ENCODE measurements around the gene ADAM11. TPM values are rescaled to one million over a fixed set of nuclear protein-coding genes. Genes with fewer than 3 reads are reported as not detected.

Gene ADAM11
- total RNA-seq, 1 experiment from 2014 or later = 0.46 TPM

DNA sequence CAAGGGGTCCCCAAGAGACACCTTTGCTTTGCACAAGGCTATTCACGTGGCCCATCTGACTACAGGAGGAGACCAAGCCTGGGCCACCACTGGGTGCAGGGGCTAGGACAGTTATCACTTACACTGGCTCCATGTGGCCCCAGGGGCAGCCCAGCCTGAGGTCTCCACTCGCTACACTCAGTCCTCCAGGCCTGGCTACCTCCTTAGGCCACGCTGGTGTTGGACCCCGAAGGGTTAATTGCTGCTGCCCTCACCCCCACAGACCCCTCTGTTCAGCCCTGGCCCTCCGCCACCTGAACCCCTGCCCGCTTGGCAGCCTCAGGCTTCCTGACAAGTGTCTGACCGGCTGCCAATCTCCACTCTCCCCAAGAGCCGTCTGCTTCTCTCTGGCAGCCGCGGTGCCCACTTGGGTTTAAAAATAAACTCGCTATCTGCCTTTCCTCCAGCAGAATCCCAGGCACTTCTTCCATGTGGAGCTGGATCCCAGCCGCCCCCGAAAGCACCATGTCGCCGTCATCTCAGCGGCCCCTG is 27.8 kb downstream of the ADAM11 start:
- no peaks in the 10 kb centered on the region for H3K79me2 ChIP-seq (ENCODE audit: low read depth)
- H3K9me3 ChIP-seq (ENCODE audit: insufficient read depth, low read depth) = no peaks in the 10 kb centered on the region
- DNase-seq = no peak
- no peaks in the 10 kb centered on the region for H3K27me3 ChIP-seq (ENCODE audit: insufficient read depth, low read depth)
- no peak overlapping the region for H3K4me3 ChIP-seq
- no peaks in the 10 kb centered on the region for H3F3A ChIP-seq (ENCODE audit: insufficient read depth, low read depth)
- no TSS peak for BruUV-seq (replicated peaks)
- TF ChIP-seq, protein P1, sequence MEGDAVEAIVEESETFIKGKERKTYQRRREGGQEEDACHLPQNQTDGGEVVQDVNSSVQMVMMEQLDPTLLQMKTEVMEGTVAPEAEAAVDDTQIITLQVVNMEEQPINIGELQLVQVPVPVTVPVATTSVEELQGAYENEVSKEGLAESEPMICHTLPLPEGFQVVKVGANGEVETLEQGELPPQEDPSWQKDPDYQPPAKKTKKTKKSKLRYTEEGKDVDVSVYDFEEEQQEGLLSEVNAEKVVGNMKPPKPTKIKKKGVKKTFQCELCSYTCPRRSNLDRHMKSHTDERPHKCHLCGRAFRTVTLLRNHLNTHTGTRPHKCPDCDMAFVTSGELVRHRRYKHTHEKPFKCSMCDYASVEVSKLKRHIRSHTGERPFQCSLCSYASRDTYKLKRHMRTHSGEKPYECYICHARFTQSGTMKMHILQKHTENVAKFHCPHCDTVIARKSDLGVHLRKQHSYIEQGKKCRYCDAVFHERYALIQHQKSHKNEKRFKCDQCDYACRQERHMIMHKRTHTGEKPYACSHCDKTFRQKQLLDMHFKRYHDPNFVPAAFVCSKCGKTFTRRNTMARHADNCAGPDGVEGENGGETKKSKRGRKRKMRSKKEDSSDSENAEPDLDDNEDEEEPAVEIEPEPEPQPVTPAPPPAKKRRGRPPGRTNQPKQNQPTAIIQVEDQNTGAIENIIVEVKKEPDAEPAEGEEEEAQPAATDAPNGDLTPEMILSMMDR (conservative IDR thresholded peaks at IDR 0.05) = no peak
- no peak for TF ChIP-seq EZH2 (IDR thresholded peaks at IDR 0.05; ENCODE audit: low read depth)
- H3K9me2 ChIP-seq (ENCODE audit: insufficient read depth) = no peaks in the 10 kb centered on the region
- POLR2A ChIA-PET (ENCODE audit: unreplicated experiment) = no interaction called here
- H3K36me3 ChIP-seq (ENCODE audit: low read depth) = no peaks in the 10 kb centered on the region
- CTCF ChIA-PET = no interaction called here
- no peaks in the 10 kb centered on the region for H3K4me1 ChIP-seq (replicated peaks; ENCODE audit: insufficient read depth)
- H3K4me2 ChIP-seq = no peak overlapping the region
- intact Hi-C loops (cut with micrococcal nuclease; ENCODE audit: unreplicated experiment) = no loop called here
- H4K20me1 ChIP-seq (ENCODE audit: insufficient read depth) = no peaks in the 10 kb centered on the region
- H2AFZ ChIP-seq = no peak overlapping the region
- no peak overlapping the region for H3K27ac ChIP-seq

DNA sequence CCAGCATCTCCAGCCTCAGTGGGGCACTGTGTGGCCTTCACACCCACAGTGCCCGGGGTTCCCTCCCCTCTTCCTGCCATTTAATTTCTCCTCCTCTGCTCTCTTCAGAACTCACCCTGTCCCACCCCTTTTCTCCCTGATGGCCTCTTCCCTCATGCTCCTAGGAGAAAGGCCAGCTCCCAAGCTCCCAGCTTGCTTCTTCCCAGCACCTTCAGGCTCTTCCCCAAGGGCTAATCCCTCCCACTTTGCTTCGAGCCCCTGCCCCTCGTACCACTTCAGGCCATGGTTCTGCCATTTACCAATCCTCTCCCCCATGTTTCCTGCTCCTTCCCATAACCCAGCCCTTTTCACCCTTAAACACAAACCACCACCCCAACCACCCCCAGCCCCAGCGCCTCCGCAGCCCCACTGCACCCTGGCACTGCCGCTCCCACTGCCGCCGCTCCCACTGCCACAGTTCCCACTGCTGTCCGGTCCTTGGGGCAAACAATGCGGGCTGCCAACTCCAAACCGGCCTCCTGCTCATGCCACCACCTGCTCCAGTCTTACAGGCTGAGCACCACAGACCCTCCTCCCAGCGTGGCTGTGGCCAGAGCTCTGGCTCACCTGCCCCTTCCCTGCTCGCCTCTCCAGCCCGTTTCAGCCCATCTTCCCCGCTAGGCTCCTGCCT is 28.6 kb downstream of the ADAM11 start:
- H3K79me2 ChIP-seq (ENCODE audit: low read depth) = no peaks in the 10 kb centered on the region
- CTCF ChIA-PET = no interaction called here
- intact Hi-C loops (cut with micrococcal nuclease; ENCODE audit: unreplicated experiment) = no loop called here

DNA sequence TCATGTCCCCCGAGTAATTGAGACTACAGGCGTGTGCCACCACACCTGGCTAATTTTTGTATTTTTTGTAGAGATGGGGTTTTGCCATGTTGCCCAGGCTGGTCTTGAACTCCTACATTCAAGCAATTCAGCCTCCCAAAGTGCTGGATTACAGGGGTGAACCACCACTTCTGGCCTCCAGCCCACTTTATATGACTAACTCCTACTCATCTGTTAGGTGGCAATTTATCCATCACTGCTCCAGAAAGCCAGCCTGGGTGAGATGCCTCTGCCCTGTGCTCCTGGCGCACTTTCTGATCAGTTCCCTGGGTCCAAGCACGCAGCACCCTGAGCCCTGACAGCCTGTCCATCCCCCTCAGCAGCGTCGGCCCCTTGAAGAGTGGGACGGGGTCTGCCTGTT is 29.4 kb downstream of the ADAM11 start:
- H3K4me1 ChIP-seq (replicated peaks; ENCODE audit: insufficient read depth) = no peaks in the 10 kb centered on the region
- H3K79me2 ChIP-seq (ENCODE audit: low read depth) = no peaks in the 10 kb centered on the region
- H4K20me1 ChIP-seq (ENCODE audit: insufficient read depth) = no peaks in the 10 kb centered on the region
- H3K4me2 ChIP-seq = no peak overlapping the region
- no peaks in the 10 kb centered on the region for H3K9me3 ChIP-seq (ENCODE audit: insufficient read depth, low read depth)
- no peak overlapping the region for H3K27ac ChIP-seq
- DNase-seq = no peak
- no peaks in the 10 kb centered on the region for H3F3A ChIP-seq (ENCODE audit: insufficient read depth, low read depth)
- no TSS peak for BruUV-seq (replicated peaks)
- H3K36me3 ChIP-seq (ENCODE audit: low read depth) = no peaks in the 10 kb centered on the region
- no peak overlapping the region for H3K4me3 ChIP-seq
- no peaks in the 10 kb centered on the region for H3K27me3 ChIP-seq (ENCODE audit: insufficient read depth, low read depth)
- intact Hi-C loops (cut with micrococcal nuclease; ENCODE audit: unreplicated experiment) = no loop called here
- ChIA-PET CTCF (no interaction called here), POLR2A (ENCODE audit: unreplicated experiment) (no interaction called here)
- H3K9me2 ChIP-seq (ENCODE audit: insufficient read depth) = no peaks in the 10 kb centered on the region
- TF ChIP-seq EZH2 (IDR thresholded peaks at IDR 0.05; ENCODE audit: low read depth) = no peak
- TF ChIP-seq, protein P1 (conservative IDR thresholded peaks at IDR 0.05) = no peak
- no peak overlapping the region for H2AFZ ChIP-seq

More for the DNA sequence above, 28.6 kb downstream of the ADAM11 start:
- DNase-seq = no peak
- Histone ChIP-seq H3K4me3 (no peak overlapping the region), H3K27me3 (ENCODE audit: insufficient read depth, low read depth) (no peaks in the 10 kb centered on the region), H4K20me1 (ENCODE audit: insufficient read depth) (no peaks in the 10 kb centered on the region), H3K9me3 (ENCODE audit: insufficient read depth, low read depth) (no peaks in the 10 kb centered on the region), H3K36me3 (ENCODE audit: low read depth) (no peaks in the 10 kb centered on the region), H3F3A (ENCODE audit: insufficient read depth, low read depth) (no peaks in the 10 kb centered on the region), H3K4me1 (replicated peaks; ENCODE audit: insufficient read depth) (no peaks in the 10 kb centered on the region), H2AFZ (no peak overlapping the region), H3K9me2 (ENCODE audit: insufficient read depth) (no peaks in the 10 kb centered on the region), H3K27ac (no peak overlapping the region), H3K4me2 (no peak overlapping the region)
- TF ChIP-seq EZH2 (IDR thresholded peaks at IDR 0.05; ENCODE audit: low read depth) = no peak
- TF ChIP-seq, protein P1 (conservative IDR thresholded peaks at IDR 0.05) = no peak
- POLR2A ChIA-PET (ENCODE audit: unreplicated experiment) = no interaction called here
- BruUV-seq (replicated peaks) = no TSS peak

All from PC-9 (cell line).